ENCODE measurements around the gene GDAP2. TPM values are rescaled to one million over a fixed set of nuclear protein-coding genes. Genes with fewer than 3 reads are reported as not detected.

GDAP2 gene
- total RNA-seq, 1 donor from 2014 or later, result 18.0 TPM

- no peak for DNase-seq (ENCODE audit: extremely low read depth, low read depth, low spot score)
Observed at GRCh38 chr1:117842408-117843170, 86.8 kb downstream of the GDAP2 start.

GRCh38 chr1:117841117-117841650, 88.2 kb downstream of the GDAP2 start:
- DNase-seq (ENCODE audit: extremely low read depth, low read depth, low spot score), result no peak

GRCh38 chr1:117838911-117839310, 90.5 kb downstream of the GDAP2 start:
- no peak for DNase-seq (ENCODE audit: extremely low read depth, low read depth, low spot score)

- DNase-seq (ENCODE audit: extremely low read depth, low read depth, low spot score), result no peak
Observed at GRCh38 chr1:117836069-117836468, 93.4 kb downstream of the GDAP2 start.

GRCh38 chr1:117834416-117834815, 95.0 kb downstream of the GDAP2 start:
- no peak for DNase-seq (ENCODE audit: extremely low read depth, low read depth, low spot score)

GRCh38 chr1:117832453-117832852, 97.0 kb downstream of the GDAP2 start:
- no peak for DNase-seq (ENCODE audit: extremely low read depth, low read depth, low spot score)

- DNase-seq (ENCODE audit: extremely low read depth, low read depth, low spot score), result no peak
Observed at GRCh38 chr1:117830222-117830621, 99.2 kb downstream of the GDAP2 start.

- DNase-seq (ENCODE audit: extremely low read depth, low read depth, low spot score), result no peak
Observed at GRCh38 chr1:117828201-117828600, 101.2 kb downstream of the GDAP2 start.

GRCh38 chr1:117826540-117827078, 102.8 kb downstream of the GDAP2 start:
- no peak for DNase-seq (ENCODE audit: extremely low read depth, low read depth, low spot score)

- no peak for DNase-seq (ENCODE audit: extremely low read depth, low read depth, low spot score)
Observed at GRCh38 chr1:117826119-117826518, 103.3 kb downstream of the GDAP2 start.

GRCh38 chr1:117825414-117825813, 104.0 kb downstream of the GDAP2 start:
- no peak for DNase-seq (ENCODE audit: extremely low read depth, low read depth, low spot score)

GRCh38 chr1:117824616-117825015, 104.8 kb downstream of the GDAP2 start:
- DNase-seq (ENCODE audit: extremely low read depth, low read depth, low spot score), result no peak

GRCh38 chr1:117821774-117822482, 107.5 kb downstream of the GDAP2 start:
- peak; percentile 95 for DNase-seq (ENCODE audit: extremely low read depth, low read depth, low spot score)

- no peak for DNase-seq (ENCODE audit: extremely low read depth, low read depth, low spot score)
Observed at GRCh38 chr1:117821382-117821755, 108.1 kb downstream of the GDAP2 start.

- no peak for DNase-seq (ENCODE audit: extremely low read depth, low read depth, low spot score)
Observed at GRCh38 chr1:117820694-117821381, 108.6 kb downstream of the GDAP2 start.

GRCh38 chr1:117820096-117820495, 109.3 kb downstream of the GDAP2 start:
- no peak for DNase-seq (ENCODE audit: extremely low read depth, low read depth, low spot score)

GRCh38 chr1:117819301-117819700, 110.1 kb downstream of the GDAP2 start:
- no peak for DNase-seq (ENCODE audit: extremely low read depth, low read depth, low spot score)

- DNase-seq (ENCODE audit: extremely low read depth, low read depth, low spot score), result no peak
Observed at GRCh38 chr1:117818456-117818855, 111.0 kb downstream of the GDAP2 start.

GRCh38 chr1:117817629-117818028, 111.8 kb downstream of the GDAP2 start:
- DNase-seq (ENCODE audit: extremely low read depth, low read depth, low spot score), result no peak

GRCh38 chr1:117815926-117816325, 113.5 kb downstream of the GDAP2 start:
- DNase-seq (ENCODE audit: extremely low read depth, low read depth, low spot score), result no peak
